Parathyroid adenoma (tissue), 2 donors: ENCODE measurements around the gene ZNF750.
"Not testable (repeated sequence)": the region's sequence is repeated elsewhere in the genome, so short reads cannot be mapped to it uniquely, and the experiment has no call there.

ENCODE experiments used
- H2AFZ ChIP-seq: fragments of 300-600 bp; sonication (generic); one replicate; pipeline ENCODE4 v1.7.0; 2017; ENCODE audit warnings: antibody characterized with exemption, mild to moderate bottlenecking
- H3K27ac ChIP-seq: fragments of 300-600 bp; sonication (generic); one replicate; pipeline ENCODE4 v1.7.0; 2017
- H3K27me3 ChIP-seq: fragments of 300-600 bp; sonication (generic); one replicate; pipeline ENCODE4 v1.7.0; 2017; ENCODE audit warnings: low read length; ENCODE audit not compliant: control insufficient read depth, insufficient read depth
- H3K36me3 ChIP-seq: fragments of 300-600 bp; sonication (generic); one replicate; pipeline ENCODE4 v1.7.0; 2017; ENCODE audit warnings: low read length; ENCODE audit not compliant: control insufficient read depth, insufficient read depth
- H3K4me1 ChIP-seq: fragments of 300-600 bp; sonication (generic); one replicate; pipeline ENCODE4 v1.7.0; 2017; ENCODE audit warnings: control low read depth
- H3K4me2 ChIP-seq: fragments of 300-600 bp; sonication (generic); one replicate; pipeline ENCODE4 v1.7.0; 2017; ENCODE audit warnings: low read length
- H3K4me3 ChIP-seq: fragments of 300-600 bp; sonication (generic); one replicate; pipeline ENCODE4 v1.7.0; 2017; ENCODE audit warnings: low read depth, low read length
- H3K79me2 ChIP-seq: fragments of 300-600 bp; sonication (generic); one replicate; pipeline ENCODE4 v1.7.0; 2017; ENCODE audit warnings: control low read depth
- H3K9ac ChIP-seq: fragments of 300-600 bp; sonication (generic); one replicate; pipeline ENCODE4 v1.7.0; 2017; ENCODE audit warnings: mild to moderate bottlenecking
- H3K9me3 ChIP-seq: fragments of 300-600 bp; sonication (generic); one replicate; pipeline ENCODE4 v1.7.0; 2017; ENCODE audit warnings: low read length; ENCODE audit not compliant: control insufficient read depth
- TF ChIP-seq, protein P1 (sequence below): fragments of 300-600 bp; sonication (generic); IDR thresholded peaks from one replicate; pipeline ENCODE4 v1.7.0; 2017; ENCODE audit warnings: antibody characterized with exemption, mild to moderate bottlenecking
- donor health status: primary hyperparathyroidism.

ZNF750 gene

DNA sequence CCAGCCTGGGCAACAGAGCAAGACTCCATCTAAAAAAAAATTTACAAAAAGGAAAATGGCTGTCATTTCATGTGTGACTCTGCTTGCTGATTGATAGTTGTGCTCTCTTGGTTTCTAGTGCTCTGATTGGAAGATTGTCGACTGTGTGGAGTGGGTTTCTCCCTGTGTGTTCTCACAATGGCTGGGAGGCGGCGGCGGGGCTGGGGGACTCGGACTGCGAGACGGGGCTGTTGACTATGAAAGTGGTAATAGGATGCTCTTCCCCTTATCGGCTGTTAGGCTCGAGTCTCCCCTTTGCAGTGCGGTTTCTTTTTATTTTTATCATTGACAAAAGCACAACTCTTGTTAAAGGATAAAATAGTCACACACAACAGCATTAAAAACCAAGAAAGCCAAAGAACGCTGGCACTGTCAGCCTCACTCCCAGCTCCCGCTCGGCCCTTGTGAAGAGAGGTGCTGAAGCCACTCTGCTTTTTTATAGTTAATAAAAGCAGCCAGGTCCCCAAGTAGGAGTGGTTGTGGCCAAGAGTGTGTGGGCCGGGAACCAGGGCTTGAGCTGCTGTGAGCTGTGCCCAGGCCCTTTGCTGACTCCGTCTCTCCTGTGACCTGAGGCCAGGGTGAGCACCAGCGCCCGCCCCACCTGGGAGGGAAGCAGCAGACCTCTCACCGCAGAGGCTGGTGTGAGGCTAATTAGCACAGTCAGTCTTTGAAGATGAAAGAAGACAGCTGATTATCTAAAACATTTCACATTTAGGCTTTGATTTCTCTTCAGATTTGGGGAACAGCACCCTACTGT, 51.4 kb downstream of the ZNF750 start:
- H3K36me3 ChIP-seq: no peaks in the 10 kb centered on the region
- H2AFZ ChIP-seq: no peak overlapping the region
- no peak overlapping the region for H3K4me3 ChIP-seq
- TF ChIP-seq, protein P1, sequence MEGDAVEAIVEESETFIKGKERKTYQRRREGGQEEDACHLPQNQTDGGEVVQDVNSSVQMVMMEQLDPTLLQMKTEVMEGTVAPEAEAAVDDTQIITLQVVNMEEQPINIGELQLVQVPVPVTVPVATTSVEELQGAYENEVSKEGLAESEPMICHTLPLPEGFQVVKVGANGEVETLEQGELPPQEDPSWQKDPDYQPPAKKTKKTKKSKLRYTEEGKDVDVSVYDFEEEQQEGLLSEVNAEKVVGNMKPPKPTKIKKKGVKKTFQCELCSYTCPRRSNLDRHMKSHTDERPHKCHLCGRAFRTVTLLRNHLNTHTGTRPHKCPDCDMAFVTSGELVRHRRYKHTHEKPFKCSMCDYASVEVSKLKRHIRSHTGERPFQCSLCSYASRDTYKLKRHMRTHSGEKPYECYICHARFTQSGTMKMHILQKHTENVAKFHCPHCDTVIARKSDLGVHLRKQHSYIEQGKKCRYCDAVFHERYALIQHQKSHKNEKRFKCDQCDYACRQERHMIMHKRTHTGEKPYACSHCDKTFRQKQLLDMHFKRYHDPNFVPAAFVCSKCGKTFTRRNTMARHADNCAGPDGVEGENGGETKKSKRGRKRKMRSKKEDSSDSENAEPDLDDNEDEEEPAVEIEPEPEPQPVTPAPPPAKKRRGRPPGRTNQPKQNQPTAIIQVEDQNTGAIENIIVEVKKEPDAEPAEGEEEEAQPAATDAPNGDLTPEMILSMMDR: no peak
- H3K27ac ChIP-seq: no peak overlapping the region
- no peaks in the 10 kb centered on the region for H3K27me3 ChIP-seq
- H3K79me2 ChIP-seq: peaks cover 43% of the 10 kb centered on the region
- no peak overlapping the region for H3K4me2 ChIP-seq
- H3K4me1 ChIP-seq: peaks cover 2% of the 10 kb centered on the region
- no peak overlapping the region for H3K9ac ChIP-seq
- no peaks in the 10 kb centered on the region for H3K9me3 ChIP-seq

DNA sequence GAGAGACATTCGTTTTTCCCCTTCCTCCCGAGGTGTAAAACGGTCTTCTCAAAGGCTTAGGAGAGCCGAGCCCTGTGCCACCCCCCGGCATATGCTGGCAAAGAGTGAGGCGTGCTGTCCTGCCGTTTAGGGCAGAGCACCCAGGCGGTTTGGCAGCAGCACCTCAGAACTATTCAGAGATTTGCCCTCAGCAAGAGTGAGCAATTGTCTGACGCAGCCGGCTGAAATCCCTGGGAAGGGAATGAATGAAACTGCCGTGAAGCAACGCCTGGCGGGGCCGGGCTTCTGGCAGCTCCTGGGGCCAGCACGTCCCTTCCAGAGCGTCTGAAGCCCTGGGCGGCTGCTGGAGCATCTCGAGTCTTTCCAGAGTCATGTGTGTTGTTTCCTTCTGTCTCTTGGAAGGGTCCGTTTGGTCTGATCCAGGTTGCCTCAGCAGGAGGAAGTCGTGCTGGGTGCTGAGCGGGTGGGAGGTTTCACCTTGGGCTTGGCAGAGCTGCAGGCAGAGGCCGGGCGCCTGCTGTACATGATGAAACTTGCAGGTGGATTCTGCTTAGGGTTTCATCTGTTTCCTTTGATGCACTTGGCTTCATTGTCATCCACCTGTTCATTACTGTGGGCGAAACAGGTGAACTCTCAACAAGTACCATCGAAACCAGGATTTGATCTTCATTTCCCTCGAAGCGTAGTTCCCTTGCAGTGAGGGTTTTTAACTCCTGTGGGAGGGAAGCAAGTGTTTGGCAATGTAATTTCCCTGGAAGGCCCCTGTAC, 52.6 kb downstream of the ZNF750 start:
- Histone ChIP-seq H3K27me3 (no peaks in the 10 kb centered on the region), H3K27ac (no peak overlapping the region), H3K4me1 (peaks cover 2% of the 10 kb centered on the region), H3K36me3 (no peaks in the 10 kb centered on the region), H3K79me2 (peaks cover 35% of the 10 kb centered on the region), H3K4me2 (no peak overlapping the region), H3K9me3 (no peaks in the 10 kb centered on the region), H3K9ac (no peak overlapping the region), H3K4me3 (no peak overlapping the region), H2AFZ (no peak overlapping the region)
- TF ChIP-seq, protein P1: no peak

GRCh38 chr17:82786427-82786826, 53.4 kb downstream of the ZNF750 start:
- no peak overlapping the region for H3K4me3 ChIP-seq
- peaks cover 2% of the 10 kb centered on the region for H3K4me1 ChIP-seq
- TF ChIP-seq, protein P1: no peak
- H3K27ac ChIP-seq: no peak overlapping the region
- H3K36me3 ChIP-seq: no peaks in the 10 kb centered on the region
- H3K79me2 ChIP-seq: peaks cover 35% of the 10 kb centered on the region
- H2AFZ ChIP-seq: no peak overlapping the region
- no peak overlapping the region for H3K4me2 ChIP-seq
- no peaks in the 10 kb centered on the region for H3K27me3 ChIP-seq
- H3K9me3 ChIP-seq: no peaks in the 10 kb centered on the region
- no peak overlapping the region for H3K9ac ChIP-seq

- not testable (repeated sequence) for H3K4me2 ChIP-seq, H3K9me3 ChIP-seq, H3K4me1 ChIP-seq, H3K36me3 ChIP-seq, H3K4me3 ChIP-seq, H3K27ac ChIP-seq, H2AFZ ChIP-seq, H3K27me3 ChIP-seq, H3K9ac ChIP-seq
- H3K79me2 ChIP-seq: peaks cover 31% of the 10 kb centered on the region
Observed at GRCh38 chr17:82785581-82785980, 54.2 kb downstream of the ZNF750 start.

DNA sequence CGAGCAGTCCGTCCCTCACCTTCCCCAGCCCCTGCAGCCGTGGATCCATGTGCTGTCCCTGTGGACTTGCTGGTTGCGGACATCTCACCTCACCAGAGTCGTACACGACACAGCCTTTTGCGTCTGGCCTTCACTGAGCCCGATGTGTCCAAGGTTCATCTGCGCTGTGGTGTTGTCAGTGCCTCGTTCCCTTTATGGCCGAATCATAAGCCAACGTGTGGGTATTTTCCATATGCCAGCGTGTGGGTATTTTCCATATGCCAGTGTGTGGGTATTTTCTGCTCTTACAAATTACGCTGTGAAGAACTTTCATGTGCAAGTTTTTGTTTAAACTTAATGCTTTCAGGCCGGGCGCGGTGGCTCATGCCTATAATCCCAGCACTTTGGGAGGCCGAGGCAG, 56.3 kb downstream of the ZNF750 start:
- Histone ChIP-seq H3K4me2 (no peak overlapping the region), H3K79me2 (peaks cover 25% of the 10 kb centered on the region), H3K9ac (no peak overlapping the region), H2AFZ (no peak overlapping the region), H3K36me3 (no peaks in the 10 kb centered on the region), H3K27me3 (no peaks in the 10 kb centered on the region), H3K27ac (no peak overlapping the region), H3K4me1 (no peaks in the 10 kb centered on the region), H3K4me3 (no peak overlapping the region), H3K9me3 (no peaks in the 10 kb centered on the region)
- TF ChIP-seq, protein P1: no peak
